GM19397 (cell line): ENCODE data around the gene SLC30A2.

ENCODE experiments used
- ATAC-seq: cut with Tn5 transposase; IDR thresholded peaks from one replicate; pipeline ENCODE4 v1.9.1; 2021; ENCODE audit warnings: mild to moderate bottlenecking, moderate library complexity; ENCODE audit not compliant: unreplicated experiment

Gene SLC30A2

DNA sequence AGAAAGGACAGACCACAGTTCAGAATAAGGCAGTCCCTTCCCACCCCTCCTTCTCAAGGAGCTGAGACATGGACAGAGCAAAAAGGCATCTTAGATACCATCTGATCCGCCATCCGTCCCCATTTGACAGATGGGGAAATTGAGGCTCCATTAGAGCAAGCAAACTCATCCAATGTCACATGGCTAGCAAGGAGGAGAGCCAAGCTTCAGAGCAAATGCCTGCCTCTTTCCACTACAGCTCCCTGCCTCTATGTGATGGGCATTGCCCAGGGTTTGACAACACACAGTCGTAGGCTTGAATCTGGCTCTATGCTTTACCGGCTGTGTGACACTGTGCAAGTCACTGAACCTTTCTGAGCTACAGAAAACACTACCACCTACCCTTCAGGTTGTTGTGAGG is 3.9 kb downstream of the SLC30A2 start:
- ATAC-seq, result no peak

GRCh38 chr1:26041401-26041800 is 4.5 kb downstream of the SLC30A2 start:
- no peak for ATAC-seq

DNA sequence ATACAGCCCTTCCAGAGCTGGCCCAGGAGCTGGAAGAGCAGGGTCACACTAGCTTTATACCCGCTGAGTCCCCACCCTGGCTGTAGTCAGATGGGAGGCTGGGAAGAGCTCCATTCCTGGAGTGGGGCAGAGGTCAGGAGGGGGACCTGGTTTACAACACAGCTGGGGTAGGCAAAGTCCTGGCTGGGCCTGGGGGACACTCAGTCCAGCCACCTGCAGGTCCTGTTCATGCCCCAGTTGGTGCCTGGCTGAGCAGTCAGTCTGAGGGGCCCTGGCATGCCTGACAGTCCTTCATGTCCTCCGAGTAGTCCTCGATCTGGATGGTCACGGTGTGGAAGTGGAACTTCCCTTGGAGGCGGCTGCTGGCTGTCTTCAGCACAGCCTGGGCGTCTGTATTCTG is 7.0 kb downstream of the SLC30A2 start:
- ATAC-seq, result no peak

DNA sequence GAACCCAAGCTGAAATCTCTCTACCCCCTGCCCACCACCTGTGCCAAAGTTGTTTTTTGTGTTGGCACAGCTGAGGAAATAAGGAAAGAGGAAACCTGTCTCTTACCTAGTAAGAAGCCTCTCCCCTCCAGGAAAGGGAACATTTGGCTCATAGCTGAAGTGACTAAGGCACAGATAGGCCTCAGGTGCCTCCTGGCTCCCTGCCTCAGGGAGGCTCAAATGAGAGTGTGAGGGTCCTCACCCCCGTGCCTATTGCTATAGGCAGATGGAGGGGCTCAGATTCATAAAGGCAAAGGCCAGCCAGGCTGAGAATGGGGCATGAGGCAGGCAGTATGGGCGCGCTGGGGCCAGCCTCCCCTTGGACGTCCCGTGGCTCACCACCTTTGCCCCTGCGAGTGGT is 7.4 kb downstream of the SLC30A2 start:
- no peak for ATAC-seq

DNA sequence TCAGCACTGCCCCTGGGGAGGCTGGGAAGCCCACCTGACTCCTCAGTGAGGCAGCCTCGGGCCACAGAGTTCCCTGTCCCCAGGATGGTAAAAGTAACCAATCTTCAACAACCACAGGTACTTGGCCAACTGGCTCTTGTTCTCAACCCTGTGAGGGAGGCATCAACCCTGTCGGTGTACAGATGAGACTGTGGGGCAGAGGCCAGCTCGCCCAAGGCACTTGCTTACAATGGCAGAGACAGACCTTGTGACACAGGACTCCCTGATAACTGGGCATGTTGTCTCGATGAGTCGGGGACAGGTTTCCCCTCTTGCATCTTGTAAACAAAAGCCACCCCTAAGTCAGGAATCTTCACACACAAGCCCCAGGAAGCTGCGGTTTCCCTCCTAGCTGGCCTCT is 8.0 kb downstream of the SLC30A2 start:
- ATAC-seq, result no peak

DNA sequence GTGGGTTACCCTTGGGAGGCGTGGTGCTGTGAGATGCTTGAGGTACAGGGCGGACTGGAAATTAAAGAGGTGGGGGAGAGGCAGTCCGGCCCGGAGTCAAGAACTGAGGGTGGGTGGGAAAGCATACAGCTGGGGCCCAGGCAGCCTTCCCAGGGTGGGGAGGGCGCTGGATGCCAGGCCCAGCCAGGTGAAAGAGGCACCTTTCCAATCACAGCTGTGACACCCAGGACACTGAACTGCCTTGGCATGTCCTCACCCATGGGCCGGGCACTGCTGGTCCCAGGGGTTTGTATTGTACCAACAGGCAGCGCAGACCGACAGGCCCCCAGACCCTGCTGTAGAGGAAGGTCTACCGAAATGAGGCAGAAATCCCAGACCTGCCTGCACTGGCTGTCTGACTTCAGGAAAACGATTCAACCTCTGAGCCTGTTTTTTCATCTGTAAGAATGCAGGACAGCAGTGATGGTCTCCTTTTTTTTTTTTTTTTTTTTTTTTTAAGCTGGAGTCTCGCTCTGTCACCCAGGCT is 9.1 kb downstream of the SLC30A2 start:
- ATAC-seq, result no peak

- peak; percentile 51 for ATAC-seq
These were observed 9.8 kb downstream of the SLC30A2 start for GRCh38 chr1:26035959-26036755.

GRCh38 chr1:26035203-26035958 is 10.5 kb downstream of the SLC30A2 start:
- peak; percentile 81 for ATAC-seq

- no peak for ATAC-seq
These were observed 11.3 kb downstream of the SLC30A2 start for GRCh38 chr1:26034504-26035202.

DNA sequence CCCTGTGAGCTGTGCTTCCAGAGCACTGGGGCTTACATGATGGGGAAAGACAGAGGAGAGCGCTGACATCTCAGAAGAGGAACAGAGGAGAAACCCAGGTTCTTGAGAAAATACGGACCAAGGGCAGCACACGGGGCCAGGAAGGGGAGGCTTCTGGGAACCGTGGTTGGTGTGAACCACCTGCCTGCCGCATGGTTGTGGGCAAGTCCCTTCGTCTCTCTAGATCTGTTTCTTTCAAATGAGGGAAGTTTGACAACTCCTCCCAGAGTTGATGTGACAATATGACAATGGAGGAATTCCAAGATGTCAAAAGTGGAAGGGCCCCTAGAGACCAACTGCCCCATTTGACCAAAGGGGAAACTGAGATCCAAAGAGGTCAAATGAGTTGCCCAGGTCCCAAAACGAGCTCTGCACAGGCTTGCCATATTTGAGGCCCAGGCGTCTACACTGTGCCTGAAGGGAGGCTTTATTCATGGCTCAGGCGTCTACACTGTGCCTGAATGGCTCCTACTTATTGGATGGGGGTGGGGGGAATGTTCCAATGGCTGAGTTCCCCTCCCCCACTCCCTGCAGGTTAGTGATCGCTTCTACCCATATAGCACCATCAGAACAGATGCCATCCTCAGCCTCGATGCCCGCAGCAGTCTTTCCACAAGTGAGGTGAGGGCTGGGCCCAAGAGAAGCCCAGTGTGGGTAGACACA is 13.1 kb downstream of the SLC30A2 start:
- no peak for ATAC-seq

DNA sequence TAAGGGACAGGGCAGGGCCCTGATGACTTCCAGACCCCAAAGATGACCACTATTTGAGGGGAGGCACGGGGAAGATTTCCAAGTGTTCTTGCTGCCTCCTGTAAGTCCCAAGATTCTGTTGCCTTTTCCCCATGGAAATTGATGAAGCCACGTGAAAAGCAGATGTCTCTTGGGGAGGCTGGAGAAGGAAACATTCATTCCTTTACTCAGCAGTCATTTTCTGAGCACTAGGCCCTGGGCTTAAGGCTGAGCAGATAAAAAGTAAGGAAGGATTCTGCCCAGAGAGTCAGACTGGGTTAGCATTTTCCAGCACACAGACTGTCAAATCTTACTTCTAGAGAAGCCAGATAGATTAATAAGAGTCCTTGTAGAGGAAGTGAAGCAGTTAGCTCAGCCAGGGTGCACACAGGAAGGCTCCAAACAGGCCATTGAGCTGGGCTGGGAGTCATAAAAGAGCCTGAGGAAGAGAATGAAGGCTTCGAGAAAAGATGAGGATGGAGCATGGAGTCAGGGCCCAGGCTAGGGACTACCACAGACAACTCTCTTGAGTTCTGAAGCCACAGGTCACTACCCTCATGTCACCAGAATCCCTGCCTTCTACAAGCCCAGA is 14.2 kb downstream of the SLC30A2 start:
- ATAC-seq, result no peak

- ATAC-seq, result no peak
These were observed 14.7 kb downstream of the SLC30A2 start for GRCh38 chr1:26031196-26031595.

DNA sequence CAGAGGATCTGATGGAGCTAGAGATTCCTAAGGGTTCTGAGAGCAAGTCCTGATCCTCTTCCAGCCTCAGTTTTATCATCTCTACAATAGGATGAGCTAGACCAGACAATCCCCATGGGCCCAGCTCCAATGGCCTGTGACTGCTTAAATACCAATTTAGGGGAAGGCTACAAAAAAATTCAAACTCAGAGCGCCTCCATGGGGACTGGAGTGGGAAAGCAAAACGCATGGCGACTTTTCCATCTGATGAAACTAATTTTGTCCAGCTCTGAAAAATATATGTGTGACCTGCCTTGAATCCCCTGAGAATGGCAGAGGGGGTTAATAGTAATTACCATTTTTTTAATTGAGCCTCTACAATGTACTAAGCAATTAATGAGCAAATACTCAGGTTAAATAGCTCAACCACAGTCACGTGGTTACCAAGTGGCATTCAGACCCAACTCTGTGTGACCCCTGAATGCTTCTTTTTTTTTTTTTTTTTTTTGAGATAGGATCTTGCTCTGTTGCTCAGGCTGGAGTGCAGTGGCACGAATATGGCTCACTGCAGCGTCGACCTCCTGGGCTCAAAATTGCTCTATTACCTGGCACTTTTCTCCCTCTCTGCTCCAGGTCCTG is 15.9 kb downstream of the SLC30A2 start:
- ATAC-seq, result no peak

GRCh38 chr1:26029054-26029863 is 16.7 kb downstream of the SLC30A2 start:
- ATAC-seq, result no peak

- no peak for ATAC-seq
These were observed 17.4 kb downstream of the SLC30A2 start for GRCh38 chr1:26028490-26028980.

GRCh38 chr1:26027716-26028489 is 18.0 kb downstream of the SLC30A2 start:
- no peak for ATAC-seq

- ATAC-seq, result no peak
These were observed 20.4 kb downstream of the SLC30A2 start for GRCh38 chr1:26025517-26025916.

DNA sequence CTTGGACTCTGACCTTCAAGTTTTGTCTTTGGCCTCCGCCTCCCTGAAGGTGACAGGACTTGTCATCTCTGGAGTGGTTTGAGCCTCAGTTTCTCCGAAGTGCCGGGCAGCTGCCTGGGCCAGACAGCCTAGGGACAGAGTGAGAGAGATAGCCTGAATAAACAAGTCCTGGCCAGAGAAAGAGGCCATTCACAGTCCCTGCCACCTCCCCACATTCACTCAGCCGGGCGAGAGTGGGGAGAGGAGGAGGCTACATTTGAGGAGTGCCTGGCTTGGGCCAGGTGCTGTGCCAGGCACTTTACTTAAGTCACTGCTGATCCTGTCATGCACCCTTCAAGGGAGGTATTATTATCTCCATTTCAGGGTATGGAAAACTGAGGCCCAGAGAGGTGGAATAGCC is 20.9 kb downstream of the SLC30A2 start:
- ATAC-seq, result no peak
